HepG2 (cell line): Measurements from ENCODE around the gene KAZN. TPM values are rescaled to one million over a fixed set of nuclear protein-coding genes. Genes with fewer than 3 reads are reported as not detected.
A peak's percentile ranks its signal among the peaks of the same experiment; 100 is the strongest.

ENCODE experiments used
- BCL3 ChIP-seq: sonication (generic); formaldehyde crosslinking; IDR thresholded peaks from 2 replicates; pipeline ENCODE4 v1.5.1; 2020; ENCODE audit warnings: mild to moderate bottlenecking, missing genetic modification reagents, moderate library complexity
- DMAP1 ChIP-seq: IDR thresholded peaks from 2 replicates; pipeline ENCODE4 v1.6.1; 2016
- FOSL1 ChIP-seq: sonication (generic); formaldehyde crosslinking; IDR thresholded peaks from 2 replicates; pipeline ENCODE4 v1.9.0; 2021; ENCODE audit warnings: missing genetic modification reagents, borderline replicate concordance
- FOXP4 ChIP-seq: sonication (generic); formaldehyde crosslinking; IDR thresholded peaks from 2 replicates; pipeline ENCODE4 v1.4.0; 2020; ENCODE audit warnings: missing genetic modification reagents
- GATAD2A ChIP-seq: IDR thresholded peaks from 2 replicates; pipeline ENCODE4 v1.6.1; 2016
- HNRNPL ChIP-seq: fragments of 200-400 bp; formaldehyde crosslinking; IDR thresholded peaks from 2 replicates; pipeline ENCODE4 v1.6.1; 2017; ENCODE audit warnings: mild to moderate bottlenecking, low read depth, low read length
- HOXA5 ChIP-seq: sonication (generic); formaldehyde crosslinking; IDR thresholded peaks from 2 replicates; pipeline ENCODE4 v1.4.0; 2020; ENCODE audit warnings: missing genetic modification reagents
- MAX ChIP-seq: IDR thresholded peaks from 2 replicates; pipeline ENCODE4 v1.6.1; 2012; ENCODE audit warnings: inconsistent platforms
- MED1 ChIP-seq: sonication (generic); formaldehyde crosslinking; IDR thresholded peaks from 2 replicates; pipeline ENCODE4 v1.4.0; 2020; ENCODE audit warnings: missing genetic modification reagents
- SCMH1 ChIP-seq: sonication (generic); formaldehyde crosslinking; IDR thresholded peaks from 2 replicates; pipeline ENCODE4 v1.9.0; 2021; ENCODE audit warnings: missing genetic modification reagents, mild to moderate bottlenecking, borderline replicate concordance
- SP4 ChIP-seq: sonication (generic); formaldehyde crosslinking; IDR thresholded peaks from 2 replicates; pipeline ENCODE4 v1.8.1; 2023; ENCODE audit warnings: mild to moderate bottlenecking, missing genetic modification reagents
- ZNF441 ChIP-seq: sonication (generic); formaldehyde crosslinking; IDR thresholded peaks from 2 replicates; pipeline ENCODE4 v1.7.0; 2021; ENCODE audit warnings: missing genetic modification reagents, borderline replicate concordance
- ZNF557 ChIP-seq: sonication (generic); formaldehyde crosslinking; IDR thresholded peaks from 2 replicates; pipeline ENCODE4 v1.4.0; 2020; ENCODE audit warnings: missing genetic modification reagents
- polyA plus RNA-seq, 8 experiments: library from polyadenylated mRNA; depleted of rRNA in 3 of 8; stranded (reverse) in 7 of 8; unstranded in 1 of 8; fragments of >200 nt; fragmentation: Illumina TruSeq in 4 of 8; extraction: Trizol in 4 of 8; gene quantifications; 2 replicates each; pipeline versions ENCODE4 v1.2.1 to v1.2.3, GENCODE V29; 2011 to 2016; ENCODE audit warnings: low read depth in 4 of 8, missing spikeins in 1 of 8, mixed read lengths in 1 of 8; ENCODE audit not compliant: insufficient read depth in 1 of 8
- total RNA-seq, 5 experiments: library from RNA; depleted of rRNA; stranded (reverse); fragments of >200 nt; fragmentation: Illumina TruSeq; extraction: Trizol; gene quantifications; 2 replicates each; pipeline ENCODE4 v1.2.3, GENCODE V29; 2016; ENCODE audit warnings: low read depth in 1 of 5
- TF ChIP-seq, protein P1 (sequence below): sonication (generic); formaldehyde crosslinking; conservative IDR thresholded peaks from 2 replicates; pipeline ENCODE4 v1.4.0; 2020; ENCODE audit warnings: mild to moderate bottlenecking, missing genetic modification reagents, moderate library complexity
- TF ChIP-seq, protein P2 (sequence below): sonication (generic); formaldehyde crosslinking; IDR thresholded peaks from 2 replicates; pipeline ENCODE4 v1.4.0; 2020; ENCODE audit warnings: missing genetic modification reagents

KAZN gene
- total and polyA plus RNA-seq, 2 of the 13 experiments (the other 11 are each of a cell fraction or from before 2014, with no cell fraction given), result 10.4 to 13.5 TPM

DNA sequence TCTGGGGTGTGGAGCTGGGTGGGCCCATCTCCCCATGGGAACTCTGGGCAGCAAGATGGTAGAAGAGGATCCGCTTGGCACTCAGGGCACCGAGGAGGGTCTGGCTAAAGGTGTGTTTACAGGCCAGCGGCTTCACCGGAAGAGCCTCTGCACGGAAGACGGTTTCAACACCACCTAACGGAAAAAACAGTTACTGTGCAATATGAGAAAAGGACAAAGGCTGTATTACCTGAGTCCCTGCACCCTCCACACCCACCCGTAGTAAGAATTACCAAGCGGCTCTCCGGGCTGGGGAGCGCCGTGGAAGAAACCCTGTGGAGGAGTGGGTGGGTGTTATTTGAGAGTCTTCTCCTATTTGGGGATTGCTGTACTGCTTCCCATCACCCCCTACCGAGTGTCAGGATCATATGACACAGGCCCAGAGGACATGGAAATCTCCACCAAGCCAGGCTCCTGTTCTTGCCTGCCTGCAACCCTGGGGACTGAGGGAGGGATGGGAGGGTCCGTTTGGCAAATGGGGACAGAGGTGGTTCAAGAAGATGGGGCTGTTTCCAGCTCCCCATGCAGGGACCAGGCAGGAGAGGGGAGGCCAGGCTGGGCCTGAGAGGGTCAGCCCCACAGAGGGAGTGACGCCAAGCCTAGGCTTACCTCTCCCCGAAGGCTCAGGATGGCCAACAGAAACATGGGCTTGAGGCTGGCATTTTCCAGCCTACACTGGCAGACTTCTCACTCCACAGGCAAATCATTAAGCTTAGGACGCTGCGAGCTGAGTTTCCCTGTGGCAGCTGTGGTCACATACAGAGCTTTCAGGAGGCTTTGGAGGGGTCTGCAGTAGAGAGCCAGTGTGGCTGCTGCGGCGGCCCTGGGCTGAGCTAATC, 351.6 kb downstream of the KAZN start (continued):
- TF ChIP-seq HOXA5 (CRISPR knock-in tag) (no peak), HNRNPL (peak; percentile 91), GATAD2A (peak; percentile 92), MED1 (CRISPR knock-in tag) (peak; percentile 95), ZNF441 (CRISPR knock-in tag) (0 out of 2 replicates have a peak, but pooled peaks have one; percentile 38), FOSL1 (no peak), DMAP1 (CRISPR knock-in tag) (peak; percentile 38; the same call in 1 of the 2 replicates), SCMH1 (CRISPR knock-in tag) (no peak), BCL3 (CRISPR knock-in tag) (0 out of 2 replicates have a peak, but pooled peaks have one; percentile 17), ZNF557 (CRISPR knock-in tag) (0 out of 2 replicates have a peak, but pooled peaks have one; percentile 52), FOXP4 (CRISPR knock-in tag) (peak; percentile 83), MAX (peak; percentile 13; the same call in 1 of the 2 replicates), SP4 (peak; percentile 54; the same call in 1 of the 2 replicates)
- TF ChIP-seq, protein P1, sequence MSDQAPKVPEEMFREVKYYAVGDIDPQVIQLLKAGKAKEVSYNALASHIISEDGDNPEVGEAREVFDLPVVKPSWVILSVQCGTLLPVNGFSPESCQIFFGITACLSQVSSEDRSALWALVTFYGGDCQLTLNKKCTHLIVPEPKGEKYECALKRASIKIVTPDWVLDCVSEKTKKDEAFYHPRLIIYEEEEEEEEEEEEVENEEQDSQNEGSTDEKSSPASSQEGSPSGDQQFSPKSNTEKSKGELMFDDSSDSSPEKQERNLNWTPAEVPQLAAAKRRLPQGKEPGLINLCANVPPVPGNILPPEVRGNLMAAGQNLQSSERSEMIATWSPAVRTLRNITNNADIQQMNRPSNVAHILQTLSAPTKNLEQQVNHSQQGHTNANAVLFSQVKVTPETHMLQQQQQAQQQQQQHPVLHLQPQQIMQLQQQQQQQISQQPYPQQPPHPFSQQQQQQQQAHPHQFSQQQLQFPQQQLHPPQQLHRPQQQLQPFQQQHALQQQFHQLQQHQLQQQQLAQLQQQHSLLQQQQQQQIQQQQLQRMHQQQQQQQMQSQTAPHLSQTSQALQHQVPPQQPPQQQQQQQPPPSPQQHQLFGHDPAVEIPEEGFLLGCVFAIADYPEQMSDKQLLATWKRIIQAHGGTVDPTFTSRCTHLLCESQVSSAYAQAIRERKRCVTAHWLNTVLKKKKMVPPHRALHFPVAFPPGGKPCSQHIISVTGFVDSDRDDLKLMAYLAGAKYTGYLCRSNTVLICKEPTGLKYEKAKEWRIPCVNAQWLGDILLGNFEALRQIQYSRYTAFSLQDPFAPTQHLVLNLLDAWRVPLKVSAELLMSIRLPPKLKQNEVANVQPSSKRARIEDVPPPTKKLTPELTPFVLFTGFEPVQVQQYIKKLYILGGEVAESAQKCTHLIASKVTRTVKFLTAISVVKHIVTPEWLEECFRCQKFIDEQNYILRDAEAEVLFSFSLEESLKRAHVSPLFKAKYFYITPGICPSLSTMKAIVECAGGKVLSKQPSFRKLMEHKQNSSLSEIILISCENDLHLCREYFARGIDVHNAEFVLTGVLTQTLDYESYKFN, result peak; percentile 72
- TF ChIP-seq, protein P2, sequence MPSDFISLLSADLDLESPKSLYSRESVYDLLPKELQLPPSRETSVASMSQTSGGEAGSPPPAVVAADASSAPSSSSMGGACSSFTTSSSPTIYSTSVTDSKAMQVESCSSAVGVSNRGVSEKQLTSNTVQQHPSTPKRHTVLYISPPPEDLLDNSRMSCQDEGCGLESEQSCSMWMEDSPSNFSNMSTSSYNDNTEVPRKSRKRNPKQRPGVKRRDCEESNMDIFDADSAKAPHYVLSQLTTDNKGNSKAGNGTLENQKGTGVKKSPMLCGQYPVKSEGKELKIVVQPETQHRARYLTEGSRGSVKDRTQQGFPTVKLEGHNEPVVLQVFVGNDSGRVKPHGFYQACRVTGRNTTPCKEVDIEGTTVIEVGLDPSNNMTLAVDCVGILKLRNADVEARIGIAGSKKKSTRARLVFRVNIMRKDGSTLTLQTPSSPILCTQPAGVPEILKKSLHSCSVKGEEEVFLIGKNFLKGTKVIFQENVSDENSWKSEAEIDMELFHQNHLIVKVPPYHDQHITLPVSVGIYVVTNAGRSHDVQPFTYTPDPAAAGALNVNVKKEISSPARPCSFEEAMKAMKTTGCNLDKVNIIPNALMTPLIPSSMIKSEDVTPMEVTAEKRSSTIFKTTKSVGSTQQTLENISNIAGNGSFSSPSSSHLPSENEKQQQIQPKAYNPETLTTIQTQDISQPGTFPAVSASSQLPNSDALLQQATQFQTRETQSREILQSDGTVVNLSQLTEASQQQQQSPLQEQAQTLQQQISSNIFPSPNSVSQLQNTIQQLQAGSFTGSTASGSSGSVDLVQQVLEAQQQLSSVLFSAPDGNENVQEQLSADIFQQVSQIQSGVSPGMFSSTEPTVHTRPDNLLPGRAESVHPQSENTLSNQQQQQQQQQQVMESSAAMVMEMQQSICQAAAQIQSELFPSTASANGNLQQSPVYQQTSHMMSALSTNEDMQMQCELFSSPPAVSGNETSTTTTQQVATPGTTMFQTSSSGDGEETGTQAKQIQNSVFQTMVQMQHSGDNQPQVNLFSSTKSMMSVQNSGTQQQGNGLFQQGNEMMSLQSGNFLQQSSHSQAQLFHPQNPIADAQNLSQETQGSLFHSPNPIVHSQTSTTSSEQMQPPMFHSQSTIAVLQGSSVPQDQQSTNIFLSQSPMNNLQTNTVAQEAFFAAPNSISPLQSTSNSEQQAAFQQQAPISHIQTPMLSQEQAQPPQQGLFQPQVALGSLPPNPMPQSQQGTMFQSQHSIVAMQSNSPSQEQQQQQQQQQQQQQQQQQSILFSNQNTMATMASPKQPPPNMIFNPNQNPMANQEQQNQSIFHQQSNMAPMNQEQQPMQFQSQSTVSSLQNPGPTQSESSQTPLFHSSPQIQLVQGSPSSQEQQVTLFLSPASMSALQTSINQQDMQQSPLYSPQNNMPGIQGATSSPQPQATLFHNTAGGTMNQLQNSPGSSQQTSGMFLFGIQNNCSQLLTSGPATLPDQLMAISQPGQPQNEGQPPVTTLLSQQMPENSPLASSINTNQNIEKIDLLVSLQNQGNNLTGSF (CRISPR knock-in tag), result 0 out of 2 replicates have a peak, but pooled peaks have one; percentile 6
